ENCODE measurements around the gene ENTPD8. TPM values are rescaled to one million over a fixed set of nuclear protein-coding genes. Genes with fewer than 3 reads are reported as not detected.

Gene ENTPD8
- total RNA-seq, 1 donor from 2014 or later = not detected

DNA sequence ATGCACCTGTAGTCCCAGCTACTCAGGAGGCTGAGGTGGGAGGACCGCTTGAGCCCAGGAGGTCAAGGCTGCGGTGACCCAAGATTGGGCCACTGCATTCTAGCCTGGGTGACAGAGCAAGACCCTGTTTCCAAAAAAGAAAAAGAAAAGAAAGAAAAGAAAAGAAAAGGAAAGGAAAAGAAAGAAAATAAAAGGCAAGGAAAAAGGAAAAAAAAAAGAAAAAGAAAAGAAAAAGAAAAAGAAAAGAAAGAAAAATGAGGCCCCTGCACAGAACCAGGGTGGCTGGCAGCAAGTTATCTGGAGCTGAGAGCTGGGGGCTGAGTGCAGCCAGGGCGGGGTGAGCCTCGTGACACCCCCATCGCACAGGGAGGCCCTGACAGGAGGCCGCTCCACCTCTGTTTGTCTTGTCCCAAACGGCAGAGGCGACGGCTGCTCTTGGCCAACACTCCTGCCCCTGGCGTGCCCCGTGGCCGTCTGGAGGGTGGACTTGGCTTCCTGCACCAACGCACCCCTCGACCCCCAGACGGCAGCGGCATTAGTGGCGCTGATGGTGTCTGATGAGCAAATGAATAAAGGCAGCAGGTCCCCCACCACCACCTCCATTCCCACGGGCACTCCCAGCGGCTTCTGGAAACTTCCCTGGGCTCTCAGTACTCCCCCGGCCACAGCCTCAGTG, 34.9 kb downstream of the ENTPD8 start:
- DNase-seq = peak; percentile 28
- ATAC-seq = no peak
- intact Hi-C loops (cut with micrococcal nuclease) = loop anchor here (10.0 kb wide), 1 partner anchor 81 kb away; no protein-coding TSS in a partner anchor

DNA sequence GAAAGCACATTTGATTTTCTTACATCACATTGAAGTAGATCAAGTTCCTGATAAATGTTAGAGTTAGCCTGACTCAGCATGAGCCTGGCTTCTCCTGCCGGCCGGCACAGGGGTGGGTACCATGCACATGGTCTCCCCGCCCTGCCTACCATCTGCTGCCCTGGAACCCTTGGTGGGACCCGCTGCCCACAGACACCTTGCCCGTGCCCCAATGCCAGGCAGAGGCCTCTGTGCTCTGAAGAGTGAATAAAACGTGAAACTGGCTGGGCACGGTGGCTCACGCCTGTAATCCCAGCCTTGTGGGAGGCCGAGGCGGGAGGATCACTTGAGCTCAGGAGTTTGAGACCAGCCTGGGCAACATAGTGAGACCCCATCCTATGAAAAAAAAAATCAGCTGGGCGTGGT, 35.5 kb downstream of the ENTPD8 start:
- no peak for ATAC-seq
- peak; percentile 19 for DNase-seq

DNA sequence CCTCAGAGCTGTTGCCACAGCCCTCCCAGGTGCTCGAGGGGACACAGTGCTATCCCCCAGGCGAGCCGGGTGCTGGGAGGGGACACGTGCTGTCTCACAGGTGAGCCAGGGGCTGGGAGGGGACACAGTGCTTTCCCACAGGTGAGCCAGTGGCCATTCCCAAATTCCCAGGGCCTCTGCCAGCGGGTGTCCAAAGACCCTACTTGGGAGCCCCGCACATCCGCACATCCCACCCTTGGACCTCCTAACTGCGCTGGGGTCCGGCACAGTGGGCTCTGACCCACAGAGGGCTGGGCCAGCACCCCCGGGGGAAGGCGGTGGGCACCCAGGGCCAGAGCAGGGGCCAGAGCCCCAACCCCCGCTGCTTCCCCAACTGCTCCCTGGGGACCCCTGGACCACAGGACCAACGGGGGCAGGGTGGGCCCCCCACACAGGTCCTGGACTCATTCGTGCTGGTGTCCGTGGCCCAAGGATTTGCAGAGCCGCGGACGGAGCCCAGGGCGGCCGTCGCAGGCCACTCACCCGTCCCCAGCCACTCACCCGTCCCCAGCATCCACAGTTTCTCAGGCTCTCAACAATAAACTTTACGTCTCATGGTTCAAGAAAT, 36.1 kb downstream of the ENTPD8 start:
- no peak for ATAC-seq
- peak; percentile 20 for DNase-seq
- intact Hi-C loops (cut with micrococcal nuclease) = loop anchor here (10.0 kb wide), 1 partner anchor 80 kb away; no protein-coding TSS in a partner anchor

More for the DNA sequence above, 35.5 kb downstream of the ENTPD8 start:
- intact Hi-C loops (cut with micrococcal nuclease) = loop anchor here (10.0 kb wide), 1 partner anchor 81 kb away; no protein-coding TSS in a partner anchor

DNA sequence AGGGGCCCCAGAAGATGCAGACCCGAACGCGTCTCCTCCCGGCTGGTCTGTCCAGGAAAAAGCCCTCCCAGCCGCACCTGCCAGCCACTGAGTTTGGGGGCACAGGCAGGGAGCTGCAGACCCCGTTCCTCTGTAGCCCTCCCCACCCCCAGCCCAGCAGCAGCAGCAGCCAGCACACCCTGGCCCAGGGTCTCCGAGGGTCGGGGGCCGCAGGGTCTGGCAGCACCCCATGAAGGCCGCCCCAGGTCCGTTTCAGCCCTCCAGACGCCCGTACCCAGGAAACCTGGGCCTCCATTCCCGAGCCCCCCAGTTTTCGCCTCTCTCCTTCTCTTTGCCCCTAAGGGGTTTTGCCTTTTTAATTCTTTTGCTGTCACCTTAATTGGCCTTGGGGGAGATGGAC, 37.9 kb downstream of the ENTPD8 start:
- intact Hi-C loops (cut with micrococcal nuclease) = loop anchor here (10.0 kb wide), 1 partner anchor 78 kb away; no protein-coding TSS in a partner anchor
- DNase-seq = peak; percentile 20
- ATAC-seq = no peak

DNA sequence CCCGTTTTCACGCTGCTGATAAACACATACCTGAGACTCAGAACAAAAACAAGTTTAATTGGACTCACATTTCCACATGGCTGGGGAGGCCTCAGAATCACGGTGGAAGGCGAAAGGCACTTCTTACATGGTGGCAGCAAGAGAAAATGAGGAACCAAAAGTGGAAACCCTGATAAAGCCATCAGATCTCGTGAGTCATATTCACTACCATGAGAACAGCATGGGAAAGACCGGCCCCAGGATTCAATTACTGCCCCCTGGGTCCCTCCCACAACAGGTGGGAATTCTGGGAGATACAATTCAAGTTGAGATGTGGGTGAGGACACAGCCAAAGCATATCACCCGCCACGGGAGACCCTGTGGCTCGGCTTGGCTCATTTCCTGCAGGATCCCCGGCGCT, 38.4 kb downstream of the ENTPD8 start:
- ATAC-seq (no peak), DNase-seq (peak; percentile 5)
- intact Hi-C loops (cut with micrococcal nuclease) = loop anchor here (10.0 kb wide), 1 partner anchor 78 kb away; no protein-coding TSS in a partner anchor

DNA sequence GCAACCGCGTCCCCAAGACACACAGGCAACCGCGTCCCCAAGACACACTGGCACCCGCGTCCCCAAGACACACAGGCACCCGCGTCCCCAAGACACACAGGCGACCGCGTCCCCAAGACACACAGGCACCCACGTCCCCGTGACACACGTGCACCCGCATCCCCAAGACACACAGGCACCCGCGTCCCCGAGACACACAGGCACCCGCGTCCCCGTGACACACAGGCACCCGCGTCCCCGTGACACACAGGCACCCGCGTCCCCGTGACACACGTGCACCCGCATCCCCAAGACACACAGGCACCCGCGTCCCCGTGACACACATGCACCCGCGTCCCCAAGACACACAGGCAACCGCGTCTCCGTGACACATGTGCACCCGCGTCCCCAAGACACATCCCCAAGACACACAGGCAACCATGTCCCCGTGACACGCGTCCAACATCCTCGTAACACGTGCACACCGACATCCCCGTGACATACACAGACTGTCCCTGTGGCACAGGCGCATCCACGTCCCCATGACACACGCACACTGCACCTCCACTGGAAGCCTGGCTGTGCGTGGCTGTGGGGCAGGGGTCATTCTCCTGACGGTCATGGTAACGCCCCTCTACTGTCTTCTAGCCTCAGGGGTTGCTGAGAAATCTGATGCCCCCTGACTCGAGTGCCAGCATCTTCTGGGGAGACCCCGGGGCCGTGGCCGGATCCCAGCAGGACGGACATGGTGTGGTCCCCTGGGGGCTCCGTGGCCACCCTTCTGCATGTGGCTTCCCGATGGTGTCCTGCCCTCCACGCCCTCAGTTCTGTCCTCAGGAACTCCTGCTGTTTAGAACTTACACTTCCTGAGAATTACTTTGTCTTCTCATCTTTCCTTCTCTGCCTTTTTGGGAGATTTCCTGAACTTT, 42.3 kb downstream of the ENTPD8 start:
- DNase-seq (peak; percentile 18), ATAC-seq (no peak)
- intact Hi-C loops (cut with micrococcal nuclease) = no loop called here

DNA sequence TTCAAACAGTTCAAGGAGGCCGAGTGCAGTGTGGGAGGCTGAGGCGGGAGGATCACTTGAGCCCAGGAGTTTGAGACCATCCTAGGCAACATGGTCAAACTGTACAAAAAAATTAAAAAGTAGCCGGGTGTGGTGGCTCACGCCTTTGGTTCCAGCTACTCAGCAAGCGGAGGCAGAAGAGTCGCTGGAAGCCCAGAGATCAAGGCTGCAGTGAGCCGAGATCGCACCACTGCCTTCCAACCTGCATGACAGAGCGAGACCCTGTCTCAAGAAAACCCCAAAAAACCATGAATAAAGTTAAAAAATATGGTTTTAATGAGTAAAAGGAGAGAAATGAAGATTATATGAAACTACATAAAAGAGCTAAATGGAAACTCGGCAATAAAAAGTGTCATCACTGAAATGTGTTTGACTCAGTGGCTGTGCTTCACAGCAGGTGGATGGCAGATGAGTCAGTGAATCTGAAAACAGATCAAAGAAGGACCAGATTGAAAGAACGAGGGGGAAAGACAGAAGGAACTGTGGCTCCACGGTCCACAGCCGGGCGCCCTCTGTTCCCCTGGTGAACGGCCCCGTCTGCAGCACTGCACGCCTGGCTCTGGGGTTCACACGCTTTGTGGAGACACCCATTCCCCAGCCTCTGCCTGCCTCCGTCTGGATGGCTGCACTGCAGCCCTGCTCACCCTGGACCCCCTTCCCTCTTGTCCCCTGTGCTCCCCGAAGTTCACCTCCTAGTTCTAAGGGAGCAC, 43.3 kb downstream of the ENTPD8 start:
- intact Hi-C loops (cut with micrococcal nuclease) = no loop called here
- peak; percentile 15 for DNase-seq
- ATAC-seq = no peak

DNA sequence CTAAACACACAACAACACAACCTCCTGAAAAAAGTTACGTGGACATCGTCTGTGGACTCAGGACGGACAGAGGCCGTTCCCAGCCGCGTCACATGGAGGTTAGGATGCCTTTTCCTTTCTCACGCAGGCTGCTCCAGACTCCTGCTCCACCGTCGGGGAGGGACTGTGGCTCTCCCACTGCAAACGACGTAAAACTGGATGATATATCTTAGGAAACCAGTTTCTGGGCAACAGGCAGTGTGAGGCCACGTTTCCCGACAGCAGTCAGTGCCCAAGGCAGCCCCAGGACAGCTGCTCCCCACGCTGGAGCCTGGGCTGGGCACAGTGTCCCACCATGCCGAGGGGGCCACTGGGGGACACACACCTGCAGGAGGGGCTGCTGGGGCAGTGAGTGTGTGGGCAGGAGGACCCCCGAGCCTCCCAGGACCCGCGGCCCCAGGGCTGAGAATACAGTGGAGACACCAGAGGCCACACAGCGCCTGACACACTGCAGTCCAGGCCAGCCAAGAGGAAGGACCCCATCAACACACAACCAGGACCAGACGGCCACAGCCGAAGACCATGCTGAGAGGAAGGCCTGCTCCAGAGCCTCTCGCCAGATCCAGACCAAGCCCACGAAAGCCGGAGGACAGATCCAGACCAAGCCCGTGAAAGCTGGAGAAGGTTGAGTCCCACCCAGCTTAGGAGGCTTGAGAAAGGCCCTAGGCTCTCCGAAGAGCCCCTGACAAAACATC, 44.4 kb downstream of the ENTPD8 start:
- intact Hi-C loops (cut with micrococcal nuclease) = no loop called here
- ATAC-seq (no peak), DNase-seq (peak; percentile 23)

DNA sequence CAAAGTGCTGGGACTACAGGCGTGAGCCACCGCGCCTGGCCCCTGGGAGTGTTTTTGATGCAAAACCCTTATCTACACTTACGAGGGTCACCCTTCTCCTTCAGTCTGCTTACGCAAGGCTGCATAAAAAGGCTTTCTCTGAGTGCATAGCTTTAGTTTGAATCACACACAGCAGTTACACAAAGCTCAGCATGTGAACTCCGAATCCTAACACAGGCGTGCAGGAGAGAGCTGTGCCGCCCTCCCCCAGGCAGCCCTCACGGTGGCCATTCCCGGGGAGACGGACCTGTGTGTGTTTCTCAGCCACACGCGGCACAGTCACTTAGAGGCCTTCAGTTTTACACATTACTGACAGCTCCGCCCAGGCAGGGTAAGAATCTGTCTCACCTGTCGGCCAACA, 44.9 kb downstream of the ENTPD8 start:
- intact Hi-C loops (cut with micrococcal nuclease) = no loop called here
- DNase-seq (peak; percentile 4), ATAC-seq (no peak)

DNA sequence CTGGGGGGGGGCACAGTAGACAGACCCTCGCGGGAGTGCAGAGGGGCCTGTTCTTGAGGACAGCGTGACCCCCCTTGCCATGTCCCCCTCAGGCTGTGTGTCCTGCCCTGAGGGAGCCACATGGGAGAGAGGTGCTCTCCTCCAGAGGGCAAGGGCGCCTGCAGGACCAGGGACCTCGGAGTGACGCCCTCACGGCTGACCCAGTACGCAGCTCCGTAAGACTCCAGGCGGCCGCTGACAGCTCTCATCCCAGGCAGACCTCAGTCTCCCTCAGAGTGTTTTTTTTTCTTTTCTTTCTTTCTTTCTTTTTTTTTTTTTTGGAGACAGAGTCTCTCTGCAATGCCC, 45.5 kb downstream of the ENTPD8 start:
- ATAC-seq = no peak
- intact Hi-C loops (cut with micrococcal nuclease) = no loop called here
- DNase-seq = no peak

DNA sequence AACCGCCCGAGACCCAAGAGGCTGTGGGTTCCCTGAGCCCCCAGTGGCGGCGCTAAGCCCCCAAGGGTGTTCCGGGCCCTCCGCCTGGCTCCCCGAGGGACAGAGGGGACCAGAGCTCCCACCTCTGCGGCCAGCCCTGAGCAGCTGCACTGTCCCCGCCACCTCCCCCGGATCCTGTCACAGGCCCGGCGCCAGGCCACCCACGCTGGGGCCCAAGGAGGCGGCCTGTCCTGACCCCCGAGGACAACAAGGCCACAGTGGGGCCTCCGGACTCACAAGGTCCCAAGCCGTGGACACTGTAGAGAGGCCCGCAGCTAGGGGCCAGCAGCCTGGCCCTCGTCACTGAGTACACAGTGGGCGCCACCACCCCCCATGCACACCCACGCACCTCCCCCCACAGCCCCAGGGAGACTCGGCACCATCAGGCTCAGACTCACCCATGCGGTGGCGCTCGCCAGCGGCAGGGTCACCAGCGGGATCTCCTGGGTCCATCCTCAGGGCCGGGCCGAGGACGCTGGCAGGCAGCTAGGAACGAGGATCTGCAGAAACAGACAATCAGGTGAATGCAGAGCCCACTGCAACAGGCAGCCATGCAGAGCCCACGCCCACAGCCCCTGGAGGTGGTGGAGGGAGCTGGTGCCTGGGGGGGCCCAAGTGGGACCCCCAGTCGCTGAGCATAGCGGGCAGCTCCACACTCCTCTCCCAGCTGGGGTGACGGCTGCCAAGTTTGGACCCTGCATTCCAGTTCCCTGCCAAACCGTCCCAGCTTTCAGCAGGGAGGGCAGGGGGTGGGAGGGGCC, 46.1 kb downstream of the ENTPD8 start:
- intact Hi-C loops (cut with micrococcal nuclease) = no loop called here
- DNase-seq (no peak), ATAC-seq (no peak)

DNA sequence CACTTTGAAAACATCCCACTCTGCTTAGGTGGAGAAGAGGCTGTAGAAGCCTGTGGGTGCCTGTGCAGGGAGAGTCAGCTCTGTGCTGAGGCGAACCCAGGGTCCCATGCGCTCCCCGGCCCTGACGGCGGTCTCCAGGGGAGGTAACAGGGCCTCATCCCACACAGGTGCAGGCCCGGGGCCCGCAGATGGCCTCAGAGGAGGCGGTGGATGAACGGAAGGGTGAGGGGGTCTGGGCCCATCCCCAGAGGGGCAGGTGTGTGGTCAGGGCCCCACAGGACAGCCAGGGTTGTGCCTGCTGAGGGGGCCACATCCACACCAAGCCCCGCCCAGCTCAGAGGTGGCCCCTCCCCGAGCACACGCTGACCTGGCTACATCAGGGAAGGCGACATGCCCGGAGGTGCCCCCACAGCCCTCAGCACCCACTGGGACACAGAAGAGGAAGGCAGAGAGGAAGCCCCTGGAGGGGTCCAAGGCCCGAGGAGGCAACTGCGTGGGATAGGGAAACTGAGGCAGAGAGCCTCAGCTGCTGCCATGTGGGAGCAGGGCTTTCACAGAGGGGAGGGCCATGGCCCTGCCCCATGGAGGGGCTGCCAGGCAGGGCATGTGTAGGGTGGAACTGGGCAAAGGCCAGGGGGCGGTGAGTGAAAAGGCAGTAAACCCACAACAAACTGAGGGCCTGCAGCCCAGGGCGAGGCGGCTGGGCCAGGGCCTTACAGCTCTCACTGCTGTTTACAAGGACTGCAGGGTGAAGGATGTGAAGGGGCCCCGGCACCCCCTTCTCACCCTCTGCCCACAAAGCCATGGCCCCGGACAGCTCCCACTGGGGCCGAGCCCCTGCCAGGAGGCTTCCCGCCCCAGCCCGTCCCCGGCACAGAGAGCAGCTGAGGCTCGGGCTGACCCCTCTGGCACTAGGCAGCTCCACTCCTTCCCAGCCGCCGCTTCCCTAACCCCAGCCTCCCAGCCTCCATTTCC, 47.7 kb downstream of the ENTPD8 start:
- DNase-seq (no peak), ATAC-seq (no peak)
- intact Hi-C loops (cut with micrococcal nuclease) = no loop called here

DNA sequence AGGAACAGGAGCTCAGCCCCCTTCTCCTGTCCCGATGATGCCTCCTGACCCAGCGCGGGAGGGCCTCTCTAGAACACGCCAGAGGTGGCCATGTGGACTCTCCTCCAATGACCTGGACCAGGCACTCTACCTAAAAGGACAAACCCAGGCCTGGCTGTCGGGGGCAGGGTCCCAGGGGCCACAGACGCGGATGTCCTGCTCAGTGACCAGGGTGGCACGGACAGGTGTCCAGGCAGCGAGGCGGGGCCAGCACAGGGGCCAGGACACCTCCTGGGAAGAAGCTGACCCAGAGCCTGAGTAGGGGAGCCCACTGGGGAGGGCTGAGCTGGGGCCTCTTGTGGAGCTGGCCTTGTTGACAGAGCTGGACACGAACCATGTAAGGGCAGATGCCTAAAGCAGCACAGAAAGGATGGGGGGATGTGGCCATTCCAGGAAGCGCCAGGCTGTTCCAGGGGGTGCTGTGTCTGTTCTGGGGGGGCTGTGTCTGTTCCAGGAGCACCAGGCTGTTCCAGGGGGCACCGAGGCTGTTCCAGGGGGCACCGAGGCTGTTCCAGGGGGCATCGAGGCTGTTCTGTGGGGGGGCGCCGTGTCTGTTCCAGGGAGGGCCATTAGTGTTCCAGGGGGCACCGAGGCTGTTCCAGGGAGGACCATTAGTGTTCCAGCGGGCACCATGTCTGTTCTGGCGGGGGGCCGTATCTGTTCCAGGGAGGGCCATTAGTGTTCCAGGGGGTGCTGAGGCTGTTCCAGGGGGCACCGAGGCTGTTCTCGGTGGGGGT, 48.7 kb downstream of the ENTPD8 start:
- intact Hi-C loops (cut with micrococcal nuclease) = no loop called here
- DNase-seq (no peak), ATAC-seq (no peak)

DNA sequence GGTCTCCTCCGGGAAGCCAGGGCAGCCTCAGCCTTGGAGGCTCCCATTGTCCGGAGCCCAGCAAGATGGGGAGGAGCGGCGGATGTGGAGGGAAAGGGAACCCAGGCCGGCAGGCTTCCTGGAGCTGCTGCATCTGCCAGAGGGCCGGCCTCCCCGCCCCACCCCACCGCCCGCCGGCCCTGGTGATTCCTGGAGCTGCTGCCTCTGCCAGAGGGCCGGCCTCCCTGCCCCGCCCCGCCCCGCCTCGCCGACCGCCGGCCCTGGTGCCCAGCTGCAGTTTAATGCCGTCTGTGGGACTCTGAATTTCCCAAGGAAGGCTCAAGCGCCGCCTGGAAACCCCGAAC, 49.8 kb downstream of the ENTPD8 start:
- intact Hi-C loops (cut with micrococcal nuclease) = no loop called here
- ATAC-seq (peak; percentile 49), DNase-seq (peak; percentile 56)

DNA sequence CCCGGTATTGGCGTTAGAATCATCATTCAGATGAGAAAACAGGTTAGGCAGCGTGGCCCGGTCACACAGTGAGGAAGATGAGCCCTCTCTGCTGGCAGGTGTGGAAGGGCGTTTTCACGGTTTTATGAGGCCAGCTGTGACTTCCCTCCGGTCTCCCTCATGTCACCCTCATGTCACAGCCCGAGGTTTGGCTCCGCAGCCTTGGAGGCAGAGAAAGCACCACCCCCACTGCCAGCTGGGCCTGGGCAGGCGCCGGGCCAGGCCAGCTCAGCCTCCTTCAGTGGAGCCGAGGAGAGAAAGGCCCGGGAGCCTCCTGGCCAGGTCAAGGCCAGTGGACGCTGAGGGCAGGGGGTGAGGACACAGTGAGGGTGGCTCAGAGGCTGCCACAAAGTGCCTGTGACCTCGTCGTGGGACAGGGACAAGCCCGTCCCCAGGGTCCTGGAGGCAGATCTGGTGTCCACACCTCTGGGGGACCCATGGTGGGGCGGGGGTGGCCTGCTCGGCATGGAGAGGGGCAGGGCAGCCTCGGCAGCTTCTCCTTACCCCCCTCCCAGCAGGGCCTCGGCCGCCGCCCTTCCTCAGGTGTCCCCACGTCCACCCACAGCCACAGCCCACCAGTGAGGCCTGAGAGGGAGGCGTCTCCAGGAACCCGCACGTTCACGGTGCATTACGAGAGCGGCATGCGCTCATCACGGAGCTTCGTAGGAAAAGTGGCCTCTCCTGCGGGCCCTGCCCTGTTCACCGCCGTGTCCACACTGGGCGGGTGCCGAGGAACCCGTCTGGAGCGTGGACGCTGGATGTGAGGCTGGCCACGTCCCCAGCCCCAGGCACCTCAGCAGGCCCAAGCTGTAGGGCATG, 50.4 kb downstream of the ENTPD8 start:
- intact Hi-C loops (cut with micrococcal nuclease) = no loop called here

More for the DNA sequence above, 50.4 kb downstream of the ENTPD8 start:
- ATAC-seq = peak; percentile 9
- no peak for DNase-seq

All from left ventricle myocardium superior (tissue), 1 donor.